A673 (cell line): ENCODE measurements around the gene ADAM12. TPM values are rescaled to one million over a fixed set of nuclear protein-coding genes. Genes with fewer than 3 reads are reported as not detected.
"Not testable (repeated sequence)": the region's sequence is repeated elsewhere in the genome, so short reads cannot be mapped to it uniquely, and the experiment has no call there.

Source experiments
- BruUV-seq: library from RNA; stranded (reverse); fragments of 400-500 nt; replicated peaks from 2 replicates; lab custom pipeline; 2021; lab: Mats Ljungman, UMichigan
- CTCF ChIA-PET: fragments of 300-600 bp; sonication (Branson Sonifier 250); formaldehyde crosslinking; loops from one replicate; lab custom pipeline; 2022; ENCODE audit warnings: antibody characterized with exemption; lab: Charles Lee
- POLR2A ChIA-PET: fragments of 300-600 bp; sonication (Branson Sonifier 250); formaldehyde crosslinking; loops from one replicate; lab custom pipeline; 2022; ENCODE audit warnings: antibody characterized with exemption; ENCODE audit not compliant: low non-redundant PET; lab: Charles Lee
- DNase-seq: peaks from one replicate; pipeline ENCODE4 v3.0.0-alpha.2; 2015; ENCODE audit warnings: low spot score
- H3K27ac ChIP-seq: fragments of 200-600 bp; sonication (generic); 2 replicates; pipeline ENCODE4 v1.5.1; 2016; ENCODE audit warnings: mixed run types, low read depth, mild to moderate bottlenecking, mixed read lengths, antibody characterized with exemption, low read length; ENCODE audit not compliant: poor library complexity, severe bottlenecking
- H3K27me3 ChIP-seq: fragments of 200-600 bp; sonication (generic); replicated peaks from 2 replicates; pipeline ENCODE4 v1.6.1; 2017; ENCODE audit warnings: mixed run types, low read depth, mild to moderate bottlenecking, mixed read lengths, antibody characterized with exemption, low read length; ENCODE audit not compliant: insufficient read depth, poor library complexity
- H3K36me3 ChIP-seq: fragments of 200-600 bp; sonication (generic); 2 replicates; pipeline ENCODE4 v1.6.1; 2016; ENCODE audit warnings: mixed run types, mild to moderate bottlenecking, mixed read lengths, antibody characterized with exemption, low read length; ENCODE audit not compliant: insufficient read depth, poor library complexity, severe bottlenecking
- H3K4me1 ChIP-seq: fragments of 200-600 bp; sonication (generic); 2 replicates; pipeline ENCODE4 v1.6.1; 2017; ENCODE audit warnings: mixed run types, mild to moderate bottlenecking, mixed read lengths, antibody characterized with exemption, low read length; ENCODE audit not compliant: insufficient read depth, poor library complexity, severe bottlenecking
- H3K4me3 ChIP-seq: fragments of 200-600 bp; sonication (generic); 2 replicates; pipeline ENCODE4 v1.5.1; 2016; ENCODE audit warnings: low read depth, mixed run types, mild to moderate bottlenecking, mixed read lengths, low read length; ENCODE audit not compliant: poor library complexity, severe bottlenecking
- H3K9me3 ChIP-seq: fragments of 200-600 bp; sonication (generic); 2 replicates; pipeline ENCODE4 v1.6.1; 2016; ENCODE audit warnings: mixed run types, low read depth, mild to moderate bottlenecking, mixed read lengths, antibody characterized with exemption, low read length; ENCODE audit not compliant: poor library complexity, severe bottlenecking
- EZH2 ChIP-seq: fragments of 200-600 bp; sonication (generic); IDR thresholded peaks from 2 replicates; pipeline ENCODE4 v1.6.1; 2017; ENCODE audit warnings: borderline replicate concordance, low read depth, mild to moderate bottlenecking, mixed read lengths, antibody characterized with exemption, low read length; ENCODE audit not compliant: poor library complexity, severe bottlenecking
- intact Hi-C: fragments of 100-400 bp; cut with micrococcal nuclease; formaldehyde crosslinking; loops from one replicate; pipeline ENCODE4 v1.10.0; 2022; ENCODE audit not compliant: unreplicated experiment
- total RNA-seq: library from RNA; stranded (reverse); gene quantifications from 2 replicates; pipeline ENCODE4 v1.2.3, GENCODE V29; 2021
- TF ChIP-seq, protein P1 (sequence below): fragments of 300-800, 200-600 bp; sonication (generic); conservative IDR thresholded peaks from 2 replicates; pipeline ENCODE4 v1.5.1; 2017; ENCODE audit warnings: low read depth, mild to moderate bottlenecking, antibody characterized with exemption, low read length, moderate library complexity, mixed read lengths

The ADAM12 gene
- total RNA-seq, 1 experiment from 2014 or later: 0.17 TPM

DNA sequence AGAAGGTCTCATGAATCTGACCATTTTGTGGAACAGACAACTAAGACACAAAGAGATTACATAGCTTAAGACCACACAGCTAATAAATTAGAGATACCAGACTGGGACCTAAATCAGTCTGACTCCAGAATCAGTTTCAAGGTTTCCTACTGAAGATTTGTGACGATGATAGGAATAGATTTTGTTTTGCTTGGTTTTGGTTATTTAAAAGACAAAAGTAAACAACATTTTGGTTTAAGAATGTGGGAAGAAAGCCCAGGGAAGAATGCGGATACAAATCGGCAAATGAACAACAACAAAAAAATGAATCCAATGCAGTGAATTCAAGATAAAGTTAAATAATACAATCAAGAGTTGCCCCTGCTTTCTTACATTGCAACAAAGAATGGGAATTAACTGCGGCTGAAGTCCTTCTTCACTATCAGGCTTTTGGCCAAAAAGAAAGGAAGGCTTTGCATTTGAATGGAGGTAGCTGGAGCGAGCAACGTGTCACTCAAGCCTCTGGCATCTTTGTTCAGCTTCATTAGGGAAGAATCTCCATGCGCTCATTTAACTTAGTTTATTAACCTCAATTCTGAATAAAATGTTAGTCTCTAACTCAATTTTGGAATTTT lies 210.8 kb downstream of the ADAM12 start:
- POLR2A ChIA-PET: interaction anchor here (0.7 kb wide), 1 partner anchor 184 kb away, joined by 3 read pairs; no protein-coding TSS in a partner anchor
- CTCF ChIA-PET: no interaction called here
- no TSS peak for BruUV-seq

DNA sequence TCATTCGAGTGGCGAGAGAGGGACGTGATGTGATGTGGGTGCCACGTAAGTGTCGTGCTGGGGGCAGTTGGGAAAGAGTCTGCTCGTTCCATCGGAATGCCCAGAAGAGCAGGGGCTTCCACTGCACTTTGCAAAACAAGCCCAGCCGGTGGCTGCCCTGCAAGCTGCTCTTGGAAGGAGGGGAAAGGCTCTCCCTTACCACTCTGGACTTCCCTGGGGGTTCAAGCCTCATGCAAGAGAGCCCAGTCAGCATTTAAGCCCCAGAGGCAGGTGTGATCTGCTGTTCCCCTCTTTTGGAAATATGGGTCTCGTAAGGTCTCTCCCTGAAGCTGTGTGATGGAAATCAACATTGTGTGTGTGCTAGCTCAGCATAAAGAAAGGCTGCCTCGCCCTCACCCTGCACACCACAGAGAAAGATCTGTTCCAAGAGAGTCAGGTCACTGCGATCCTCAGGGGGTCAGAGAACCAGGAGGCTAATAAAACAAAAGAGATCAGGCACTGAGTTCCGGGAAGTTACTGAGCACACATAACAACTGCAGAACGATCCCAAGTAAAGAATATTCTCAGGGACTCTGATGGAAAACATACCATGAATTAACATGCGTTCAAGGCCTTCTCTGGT lies 212.5 kb downstream of the ADAM12 start:
- H3K27ac ChIP-seq: no peak overlapping the region
- BruUV-seq: no TSS peak
- no peaks in the 10 kb centered on the region for H3K4me1 ChIP-seq
- no peaks in the 10 kb centered on the region for H3K27me3 ChIP-seq
- ChIA-PET CTCF (no interaction called here), POLR2A (no interaction called here)
- DNase-seq: no peak
- H3K9me3 ChIP-seq: no peaks in the 10 kb centered on the region
- intact Hi-C loops: no loop called here
- H3K4me3 ChIP-seq: no peak overlapping the region
- no peaks in the 10 kb centered on the region for H3K36me3 ChIP-seq
- TF ChIP-seq EZH2: no peak
- TF ChIP-seq, protein P1, sequence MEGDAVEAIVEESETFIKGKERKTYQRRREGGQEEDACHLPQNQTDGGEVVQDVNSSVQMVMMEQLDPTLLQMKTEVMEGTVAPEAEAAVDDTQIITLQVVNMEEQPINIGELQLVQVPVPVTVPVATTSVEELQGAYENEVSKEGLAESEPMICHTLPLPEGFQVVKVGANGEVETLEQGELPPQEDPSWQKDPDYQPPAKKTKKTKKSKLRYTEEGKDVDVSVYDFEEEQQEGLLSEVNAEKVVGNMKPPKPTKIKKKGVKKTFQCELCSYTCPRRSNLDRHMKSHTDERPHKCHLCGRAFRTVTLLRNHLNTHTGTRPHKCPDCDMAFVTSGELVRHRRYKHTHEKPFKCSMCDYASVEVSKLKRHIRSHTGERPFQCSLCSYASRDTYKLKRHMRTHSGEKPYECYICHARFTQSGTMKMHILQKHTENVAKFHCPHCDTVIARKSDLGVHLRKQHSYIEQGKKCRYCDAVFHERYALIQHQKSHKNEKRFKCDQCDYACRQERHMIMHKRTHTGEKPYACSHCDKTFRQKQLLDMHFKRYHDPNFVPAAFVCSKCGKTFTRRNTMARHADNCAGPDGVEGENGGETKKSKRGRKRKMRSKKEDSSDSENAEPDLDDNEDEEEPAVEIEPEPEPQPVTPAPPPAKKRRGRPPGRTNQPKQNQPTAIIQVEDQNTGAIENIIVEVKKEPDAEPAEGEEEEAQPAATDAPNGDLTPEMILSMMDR: no peak

More for the DNA sequence above, 210.8 kb downstream of the ADAM12 start:
- DNase-seq: no peak
- Histone ChIP-seq H3K4me1 (no peaks in the 10 kb centered on the region), H3K27ac (no peak overlapping the region), H3K4me3 (no peak overlapping the region), H3K27me3 (no peaks in the 10 kb centered on the region), H3K9me3 (no peaks in the 10 kb centered on the region), H3K36me3 (no peaks in the 10 kb centered on the region)
- intact Hi-C loops: no loop called here
- TF ChIP-seq, protein P1: no peak
- no peak for TF ChIP-seq EZH2

DNA sequence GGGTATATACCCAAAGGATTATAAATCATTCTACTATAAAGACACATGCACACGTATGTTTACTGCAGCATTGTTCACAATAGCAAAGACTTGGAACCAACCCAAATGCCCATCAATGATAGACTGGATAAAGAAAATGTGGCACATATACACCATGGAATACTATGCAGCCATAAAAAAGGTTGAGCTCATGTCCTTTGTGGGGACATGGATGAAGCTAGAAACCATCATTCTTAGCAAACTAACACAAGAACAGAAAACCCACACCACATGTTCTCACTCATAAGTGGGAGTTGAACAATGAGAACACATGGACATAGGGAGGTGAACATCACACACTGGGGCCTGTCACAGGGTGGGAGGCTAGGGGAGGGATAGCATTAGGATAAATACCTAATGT lies 215.5 kb downstream of the ADAM12 start:
- intact Hi-C loops, H3K27me3 ChIP-seq, BruUV-seq, H3K27ac ChIP-seq, DNase-seq, H3K9me3 ChIP-seq, POLR2A ChIA-PET, H3K36me3 ChIP-seq, H3K4me1 ChIP-seq, H3K4me3 ChIP-seq: not testable (repeated sequence)
- CTCF ChIA-PET: interaction anchor here (0.6 kb wide), 1 partner anchor 81 kb away, joined by 3 read pairs; no protein-coding TSS in a partner anchor
